HuH-7 (cell line): ENCODE measurements around the gene LRRC8D.

Source experiments
- DNase-seq: peaks from one replicate; pipeline ENCODE4 v3.0.0; 2011; ENCODE audit warnings: low spot score

The LRRC8D gene

DNA sequence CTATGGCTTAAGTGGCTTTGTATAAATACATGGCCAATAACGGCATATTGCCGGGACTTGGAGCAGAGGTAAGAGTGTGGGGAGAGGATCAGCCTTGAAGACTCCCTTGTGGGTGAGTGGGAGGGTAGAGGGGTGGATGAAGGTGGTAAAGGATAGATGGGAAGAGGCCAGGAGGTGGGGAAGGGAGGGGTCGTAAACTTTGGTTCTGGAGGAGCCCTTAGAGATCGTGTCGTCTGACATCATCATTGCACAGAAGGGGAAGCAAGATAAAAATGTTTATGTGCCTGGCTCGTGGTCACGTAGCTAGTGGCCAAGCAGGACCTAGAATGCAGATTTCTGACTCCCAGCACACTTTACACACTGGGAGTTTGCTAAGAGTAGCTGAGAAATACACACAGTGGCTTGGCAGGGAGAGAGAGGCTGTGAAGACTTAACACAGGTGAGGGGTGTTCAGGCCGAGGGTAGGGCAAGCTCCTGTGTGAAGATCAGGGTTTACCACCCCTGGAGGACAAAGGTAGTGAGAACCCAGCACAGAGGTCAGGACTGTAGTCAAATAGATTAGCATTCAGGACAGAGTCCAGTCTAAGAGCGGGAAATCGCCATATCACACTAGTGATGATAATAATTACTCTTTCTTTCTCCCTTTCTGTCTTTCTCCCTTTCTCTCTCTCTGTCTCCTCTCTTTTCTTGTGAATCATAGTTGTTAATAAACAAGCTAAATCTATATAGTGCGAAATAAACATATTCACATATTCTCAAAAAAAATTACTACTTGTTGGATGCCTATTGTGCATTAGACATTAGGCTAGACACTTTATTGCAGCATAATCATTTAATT is 75.5 kb downstream of the LRRC8D start:
- DNase-seq = no peak

DNA sequence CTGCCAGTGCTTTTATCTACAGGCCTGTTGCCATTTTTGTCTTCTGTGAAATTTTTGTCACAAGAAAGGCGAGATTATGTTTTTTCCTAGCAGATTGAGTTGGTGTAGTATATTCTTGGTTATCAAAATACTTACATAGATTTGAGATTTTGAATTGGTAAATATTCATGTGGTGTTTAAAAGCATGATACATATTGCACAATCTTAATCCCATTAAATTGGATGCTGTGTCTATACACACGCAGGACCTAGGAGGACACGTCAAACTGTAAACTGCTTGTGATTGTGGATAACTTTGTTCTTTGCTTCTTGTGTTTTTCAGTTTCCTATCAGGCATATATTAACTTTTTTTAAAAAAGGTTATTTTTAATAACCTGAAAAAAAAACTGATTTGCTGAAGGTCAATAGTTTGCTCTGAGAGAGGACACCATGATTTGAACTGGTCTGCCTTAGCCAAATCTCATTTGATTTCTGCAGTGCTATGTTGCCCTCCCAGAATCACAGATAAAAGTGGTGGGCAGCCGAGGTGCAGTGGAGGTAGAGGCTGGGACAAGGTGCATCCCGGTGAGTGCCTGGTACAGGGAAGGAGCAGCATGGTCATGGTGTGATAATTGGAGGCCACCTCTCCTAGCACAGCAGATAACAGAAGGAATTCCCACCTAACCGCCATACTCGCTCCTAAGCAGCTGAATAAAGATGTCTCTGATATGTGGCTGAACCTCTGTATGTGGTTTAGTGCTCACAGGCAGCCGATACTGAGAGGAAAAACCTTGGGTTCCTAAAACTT is 76.7 kb downstream of the LRRC8D start:
- DNase-seq = no peak

DNA sequence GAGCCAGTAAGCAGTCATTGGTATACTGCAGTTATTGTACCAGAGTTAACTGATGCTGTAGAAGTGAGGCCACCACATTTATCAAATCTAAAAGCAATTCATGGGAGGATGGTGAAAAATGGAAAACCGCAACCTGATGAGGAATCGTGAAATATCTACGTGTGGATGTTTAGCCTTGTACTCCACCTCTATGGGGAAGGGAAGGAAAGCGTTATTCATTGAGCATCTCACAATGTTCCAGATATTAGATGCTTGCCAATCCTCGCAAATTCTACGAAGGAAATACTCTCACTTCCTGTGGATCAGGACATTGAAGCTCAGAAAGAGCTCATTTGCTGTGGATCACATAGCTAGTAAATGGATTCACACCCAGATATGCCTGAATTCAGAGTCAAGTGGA is 77.3 kb downstream of the LRRC8D start:
- no peak for DNase-seq

DNA sequence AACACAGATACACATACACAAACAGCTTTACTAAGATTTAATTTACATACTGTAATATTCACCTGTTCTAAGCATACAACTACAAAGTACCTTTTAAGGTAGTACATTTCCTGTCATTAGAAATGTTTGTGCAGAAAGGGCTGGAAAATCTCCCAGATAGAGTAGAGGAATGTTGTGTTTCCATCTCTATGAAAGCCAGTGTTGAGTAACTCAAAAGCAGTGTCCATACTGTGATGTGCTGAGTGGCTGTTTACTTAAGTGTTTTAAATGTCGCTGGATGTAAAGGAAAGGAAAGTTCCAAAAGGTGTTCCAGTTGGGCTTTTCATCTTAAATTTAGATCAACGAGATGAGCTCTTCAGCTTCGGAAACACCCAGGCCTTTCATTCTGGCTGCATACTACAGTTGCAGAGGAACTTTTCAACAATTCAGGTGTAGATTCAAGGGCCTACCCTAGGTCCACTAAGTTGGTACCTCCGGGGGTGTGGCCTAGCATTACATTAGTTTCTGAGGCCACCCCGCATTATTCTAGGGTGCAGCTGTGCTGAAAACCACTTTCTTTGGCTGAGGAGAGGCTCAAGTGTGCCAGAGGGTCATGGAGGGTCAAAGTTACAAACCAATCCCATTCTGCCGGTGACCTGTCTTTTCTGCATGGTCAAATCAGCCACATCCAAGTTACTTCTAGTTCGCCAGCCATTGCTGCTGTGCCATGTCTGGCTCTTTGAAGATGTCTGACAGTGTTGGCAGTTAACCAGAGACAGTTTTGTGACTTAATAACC is 78.1 kb downstream of the LRRC8D start:
- DNase-seq = no peak

DNA sequence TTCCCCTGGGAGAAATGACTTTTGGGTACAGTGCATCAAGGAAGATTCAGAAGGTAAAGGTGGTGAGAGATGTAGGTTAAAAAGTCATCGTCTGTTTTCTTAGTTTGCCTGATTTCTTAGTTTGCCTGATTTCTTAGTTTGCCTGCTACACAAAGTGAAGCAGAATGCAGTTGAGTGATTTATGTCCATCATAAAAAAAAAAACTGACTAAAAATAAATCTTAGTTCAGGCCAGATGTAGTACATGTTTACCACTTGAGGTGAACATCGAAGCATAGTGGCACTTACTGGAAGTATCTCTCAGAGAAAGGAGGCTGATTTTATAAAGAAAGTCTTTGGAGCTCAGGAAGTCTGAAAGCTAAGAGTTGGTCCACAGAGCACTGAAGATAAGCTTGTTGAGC is 79.5 kb downstream of the LRRC8D start:
- no peak for DNase-seq

DNA sequence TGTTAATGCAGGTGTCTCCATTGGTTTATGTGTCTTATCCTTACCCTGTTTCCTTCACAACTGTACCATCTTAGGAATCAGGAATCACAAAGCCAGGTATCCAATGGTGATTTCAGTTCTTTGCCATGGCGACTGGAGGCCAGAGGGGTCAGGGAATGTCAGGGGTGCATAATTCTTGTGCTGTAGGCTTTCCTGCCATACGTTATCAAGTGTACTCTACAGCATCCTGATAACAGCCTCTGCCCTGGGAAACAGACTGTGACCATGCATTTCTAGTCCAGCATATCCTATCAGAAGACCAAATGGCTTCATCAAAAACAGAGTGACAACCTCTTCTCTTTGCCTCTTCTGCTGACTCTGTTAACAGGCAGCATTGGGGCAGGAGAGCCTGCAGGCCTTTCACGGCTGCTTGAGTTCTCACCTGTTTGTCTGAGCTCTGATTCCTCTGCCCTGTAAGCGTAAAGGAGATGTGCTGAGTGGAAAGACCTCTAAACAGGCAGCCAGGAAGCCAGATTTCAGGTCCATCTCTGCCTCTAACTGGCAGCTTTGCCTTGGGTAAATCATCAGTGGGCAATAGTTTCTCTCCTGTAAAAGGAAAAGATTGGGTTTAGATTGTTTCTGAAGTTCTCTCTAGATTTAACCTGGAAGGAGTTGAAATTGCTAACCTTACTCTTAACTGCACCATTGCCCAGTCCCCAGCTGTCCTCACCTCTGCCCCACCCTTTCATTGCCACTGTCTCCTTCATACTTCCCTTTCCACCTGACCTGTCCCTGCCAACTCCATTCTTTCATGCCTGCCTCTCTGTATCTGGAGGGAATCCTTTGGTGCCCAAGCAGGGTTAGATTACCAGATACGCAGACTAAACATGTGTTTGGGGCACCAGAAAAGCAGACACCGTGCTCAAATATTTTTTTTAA is 80.2 kb downstream of the LRRC8D start:
- no peak for DNase-seq

DNA sequence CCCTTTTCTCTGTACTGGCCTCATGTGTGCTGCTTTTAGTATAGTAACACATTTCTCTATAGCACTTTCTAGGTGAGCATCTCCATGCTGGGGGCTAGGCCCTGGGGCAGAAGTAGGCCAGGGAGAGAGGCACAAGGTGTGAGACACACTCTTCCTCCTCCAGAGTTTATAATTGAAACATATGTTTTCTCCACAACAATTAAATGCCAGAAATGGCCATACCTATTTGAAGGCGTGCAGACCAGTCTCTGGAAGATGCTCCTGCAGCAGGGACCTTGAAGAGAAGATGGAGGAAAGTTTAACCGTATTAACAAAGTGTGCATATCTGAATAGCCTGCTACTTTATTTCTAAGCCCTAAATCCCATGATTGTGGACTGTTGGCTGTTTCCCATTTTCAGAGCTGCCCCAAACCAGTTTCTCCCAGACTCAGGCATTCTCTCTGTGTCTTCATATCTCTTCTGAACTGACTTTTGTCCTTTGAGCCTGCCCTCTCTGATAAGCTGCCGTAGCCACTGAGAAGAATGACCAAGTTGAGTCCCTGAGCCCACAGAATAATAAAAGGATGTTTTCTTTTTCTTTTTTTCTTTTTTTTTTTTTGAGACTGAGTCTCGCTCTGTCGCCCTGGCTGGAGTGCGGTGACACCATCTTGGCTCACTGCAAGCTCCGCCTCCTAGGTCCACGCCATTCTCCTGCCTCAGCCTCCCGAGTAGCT is 81.3 kb downstream of the LRRC8D start:
- DNase-seq = no peak

DNA sequence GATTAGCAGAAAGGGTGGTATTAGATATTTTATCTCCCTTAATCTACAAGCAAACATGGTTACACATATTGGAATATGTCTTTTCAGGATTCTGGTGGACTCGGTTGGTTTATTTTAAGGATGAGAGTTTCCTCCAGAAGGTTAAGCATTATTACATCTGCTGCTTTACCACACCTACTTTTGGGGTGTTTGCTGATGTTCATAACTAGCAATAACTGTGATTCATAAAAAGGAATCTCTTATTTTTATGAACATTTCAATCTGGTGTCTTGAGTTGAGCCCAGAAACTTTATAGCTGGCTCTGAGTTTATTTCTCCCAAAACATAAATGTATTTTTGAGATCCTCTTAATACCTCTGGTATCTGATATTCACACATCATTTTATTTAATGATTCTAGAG is 82.7 kb downstream of the LRRC8D start:
- DNase-seq = no peak

DNA sequence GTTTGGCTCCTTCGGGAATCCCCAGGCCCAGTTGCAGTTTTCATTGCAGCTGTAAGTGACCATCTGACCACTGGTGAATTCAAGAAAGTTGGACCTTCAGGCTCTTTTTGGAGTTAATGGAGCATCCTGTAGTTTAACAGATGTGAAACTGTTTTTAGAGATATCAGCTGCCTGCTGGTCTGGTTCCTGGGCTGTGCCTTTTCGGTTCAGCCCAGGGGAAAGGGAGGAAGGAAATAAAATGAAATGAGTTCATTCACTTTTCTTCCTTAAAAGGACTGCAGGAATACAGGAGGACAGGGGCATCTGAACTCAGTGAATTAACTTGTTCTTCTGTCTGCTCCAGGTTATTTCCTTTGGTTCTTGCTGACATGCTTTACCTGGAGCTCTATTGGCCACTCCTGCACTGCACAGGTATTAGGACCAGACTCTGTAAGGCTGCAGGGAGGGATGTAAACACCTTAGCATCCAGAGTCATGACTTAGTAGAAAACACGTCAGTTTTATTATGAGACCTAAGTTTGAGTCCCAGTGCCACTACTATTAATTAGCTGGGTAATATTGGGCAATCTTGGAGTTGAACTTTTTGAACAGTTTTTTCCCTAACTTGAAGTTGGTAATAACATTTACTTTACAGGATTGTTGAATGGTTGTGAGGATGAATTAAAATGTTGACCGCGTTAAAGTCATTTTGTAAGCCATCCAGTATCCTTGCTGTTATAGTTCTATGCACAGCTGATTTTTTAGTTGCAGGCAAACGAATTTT is 83.6 kb downstream of the LRRC8D start:
- DNase-seq = no peak

DNA sequence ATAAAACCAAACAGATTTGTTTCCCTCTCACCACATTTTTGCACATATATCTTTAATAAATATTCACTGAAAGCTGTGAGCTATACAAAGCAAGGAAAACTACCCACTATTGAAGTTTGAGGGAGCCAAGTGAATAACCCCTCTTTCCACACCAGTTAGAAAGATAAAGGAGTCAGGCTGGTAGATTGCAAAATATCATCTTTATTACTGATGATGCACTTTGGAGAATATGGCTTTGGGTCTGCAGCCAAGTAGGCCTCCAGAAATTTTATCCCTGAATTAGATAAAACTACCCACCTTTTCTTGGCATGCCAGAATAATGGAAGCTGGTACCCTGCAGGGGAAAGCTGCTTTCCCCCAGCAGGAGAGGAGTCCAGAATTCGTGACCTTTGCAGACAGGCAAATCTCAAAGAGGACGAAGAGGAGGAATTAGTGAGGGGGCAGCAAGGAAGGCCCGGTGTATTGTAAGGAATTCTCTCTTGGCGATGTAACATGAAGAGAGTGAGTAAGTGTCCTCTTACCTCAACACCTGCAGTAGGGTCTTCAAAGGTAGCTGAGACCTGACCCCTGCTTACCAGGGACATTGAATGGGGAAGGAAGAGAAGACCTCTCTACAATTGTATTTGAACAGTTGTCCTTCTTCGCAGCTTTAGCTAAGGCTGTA is 84.7 kb downstream of the LRRC8D start:
- DNase-seq = no peak

DNA sequence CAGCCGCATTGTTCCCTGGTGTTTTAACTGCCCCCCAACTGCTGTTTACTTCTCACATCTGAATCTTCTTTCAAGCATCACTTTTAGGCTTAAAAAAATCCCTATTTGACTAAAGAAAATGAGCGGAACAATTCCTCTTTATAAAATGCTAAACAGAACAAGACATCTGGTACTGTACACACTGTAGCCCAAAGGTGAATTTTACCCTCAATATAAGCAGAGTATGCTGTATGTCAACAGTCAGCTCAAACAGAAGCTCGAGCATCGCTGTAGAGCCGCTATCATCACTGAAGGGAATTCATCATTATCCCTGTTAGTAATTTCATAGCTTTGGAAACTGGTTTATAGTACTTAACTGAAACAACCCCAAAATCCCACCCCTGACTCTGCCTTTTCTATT is 85.3 kb downstream of the LRRC8D start:
- no peak for DNase-seq

DNA sequence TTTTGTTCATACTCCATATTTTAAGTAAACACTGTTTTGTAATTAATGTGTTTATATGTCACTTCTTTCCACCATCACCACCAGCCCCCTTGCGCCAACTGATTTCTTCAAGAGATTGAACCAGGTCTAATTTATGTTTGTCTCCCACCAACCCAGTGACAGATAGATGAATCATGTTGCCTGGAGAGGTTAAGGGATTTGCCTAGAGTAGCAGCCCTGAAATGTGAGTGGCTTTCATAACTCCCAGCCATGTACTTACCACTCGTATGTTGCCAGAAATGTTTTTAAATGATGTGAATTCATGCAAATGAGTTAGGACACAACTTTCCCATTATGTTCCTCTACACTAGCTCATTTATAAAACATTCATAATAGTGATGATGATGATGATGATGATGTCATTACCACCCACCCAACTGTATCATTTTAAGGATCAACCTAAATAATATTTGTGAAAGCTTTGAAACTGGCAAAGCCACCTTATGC is 86.9 kb downstream of the LRRC8D start:
- no peak for DNase-seq

DNA sequence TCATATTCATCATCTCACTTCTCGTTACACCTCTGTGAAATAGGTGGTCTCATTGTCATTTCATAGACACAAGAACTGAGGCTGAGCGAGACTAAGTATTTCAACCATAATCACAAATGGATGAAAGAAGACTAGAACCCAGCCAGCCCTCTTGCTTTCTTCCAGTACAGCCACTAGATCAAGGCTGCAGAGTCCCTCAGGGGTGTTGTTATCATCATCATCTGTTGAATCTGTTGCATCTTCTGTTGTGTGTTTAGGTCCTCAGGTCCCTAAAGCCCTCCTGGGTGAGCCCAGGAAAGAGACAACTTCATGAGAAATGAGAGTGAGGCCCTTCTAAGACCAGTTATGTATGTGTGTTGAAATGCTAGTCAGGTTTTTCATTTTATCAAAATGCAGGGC is 87.4 kb downstream of the LRRC8D start:
- no peak for DNase-seq

DNA sequence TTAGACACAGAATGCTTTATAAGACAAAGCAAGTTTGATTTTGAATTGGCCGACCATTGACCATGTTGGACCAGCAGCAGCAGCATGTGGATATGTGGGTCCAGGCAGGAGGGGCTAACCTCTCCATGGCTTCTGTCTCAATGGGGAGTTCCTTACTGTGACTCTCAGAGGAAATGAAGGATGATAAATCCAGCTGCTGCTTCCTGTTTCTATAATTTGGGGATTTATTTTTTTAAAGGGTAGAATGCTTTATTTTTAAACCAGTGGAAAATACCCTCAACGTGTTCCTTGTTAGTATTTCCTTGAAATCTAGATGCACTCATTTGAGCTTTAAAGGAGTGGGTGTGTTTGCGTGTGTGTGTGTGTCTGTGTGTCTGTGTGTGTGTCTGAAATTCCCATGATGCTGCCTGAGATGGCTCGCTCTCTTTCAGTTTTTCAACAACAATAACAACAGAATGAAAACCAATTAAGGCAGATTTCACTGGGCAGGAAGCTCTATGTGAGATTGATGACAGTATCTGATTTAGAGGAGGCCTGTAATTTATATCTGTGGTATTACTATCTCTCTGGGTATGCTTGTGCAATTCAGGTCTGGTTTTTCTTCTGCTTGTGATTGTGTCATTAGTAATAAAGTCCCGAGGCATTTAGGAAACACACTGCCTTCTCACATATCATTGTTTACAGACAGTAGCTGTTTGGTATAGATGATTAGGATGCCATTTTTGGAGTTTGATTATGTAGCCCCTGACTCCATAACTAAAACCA is 88.0 kb downstream of the LRRC8D start:
- no peak for DNase-seq

DNA sequence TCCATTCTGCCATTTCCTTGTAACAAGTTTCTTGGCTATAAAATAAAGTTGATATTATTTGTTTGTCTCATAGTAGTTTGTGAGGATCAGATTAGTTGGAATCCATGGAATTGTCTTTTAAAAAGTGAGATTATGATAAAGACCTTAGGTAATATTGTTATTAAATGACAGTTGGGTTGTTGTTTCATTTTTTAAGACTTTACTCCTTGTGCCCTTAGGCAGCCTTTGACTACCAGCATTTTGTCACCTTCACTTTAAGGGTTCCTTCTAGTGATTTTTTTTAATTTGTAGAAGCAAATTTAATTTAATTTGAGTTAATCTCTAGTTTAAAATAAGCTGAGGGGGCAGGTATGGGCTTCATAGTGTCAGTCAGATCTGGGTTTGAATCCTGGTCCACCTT is 89.4 kb downstream of the LRRC8D start:
- no peak for DNase-seq

DNA sequence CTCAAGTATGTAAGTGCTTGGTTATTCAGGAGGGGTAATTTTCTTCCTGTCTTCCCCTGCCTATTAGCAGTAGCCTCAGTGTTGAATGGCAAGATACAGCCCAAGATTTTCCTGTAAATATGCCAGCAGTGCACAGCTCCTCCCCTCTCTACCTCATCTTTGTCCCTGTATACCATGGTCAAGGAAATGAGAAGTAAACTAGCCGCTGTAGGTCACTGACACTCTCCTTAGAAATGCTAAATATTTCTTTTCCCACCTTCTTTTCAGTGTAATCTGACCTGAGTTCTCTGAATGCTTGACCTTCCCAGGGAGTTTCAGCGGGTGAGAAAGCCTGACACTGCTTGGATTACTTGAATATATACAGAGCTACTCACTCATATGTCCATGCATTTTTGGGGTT is 89.9 kb downstream of the LRRC8D start:
- DNase-seq = no peak

DNA sequence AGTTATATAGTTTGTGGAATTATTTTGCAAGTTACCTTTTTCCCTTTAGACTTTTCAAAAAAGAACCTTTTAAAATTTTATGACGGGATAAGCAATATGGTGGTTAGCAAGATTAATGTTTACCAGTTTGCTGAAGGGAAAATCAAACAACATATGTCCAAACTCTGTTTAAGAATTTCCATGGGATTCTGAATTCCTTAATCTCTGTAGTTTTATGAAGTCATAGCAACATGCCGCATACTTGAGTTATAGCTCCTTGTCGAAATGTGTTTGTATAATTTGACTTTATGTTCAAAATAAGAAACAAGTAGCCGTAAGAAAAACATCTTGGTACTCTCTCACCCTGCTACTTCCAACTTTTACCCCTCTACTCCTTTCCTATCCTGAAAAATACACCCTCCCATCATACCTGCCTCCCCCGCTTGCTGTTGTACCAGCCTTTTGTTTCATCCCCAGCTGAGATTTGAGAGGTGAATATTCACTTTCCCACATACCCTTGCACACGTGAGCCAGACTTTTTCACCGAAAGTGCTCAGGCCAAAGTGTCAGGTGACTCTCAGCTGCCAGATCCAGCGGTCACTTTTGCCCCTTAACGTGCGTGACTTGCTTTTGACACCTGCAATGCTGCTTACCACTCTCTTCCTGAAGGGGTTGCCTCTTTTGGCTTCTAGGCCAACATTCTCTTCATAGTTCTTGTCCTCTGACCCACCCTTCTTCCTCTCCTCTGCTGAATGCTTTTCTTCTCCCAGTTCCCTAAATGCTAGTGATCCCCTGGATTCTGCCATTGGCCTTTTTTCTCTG is 90.6 kb downstream of the LRRC8D start:
- no peak for DNase-seq

DNA sequence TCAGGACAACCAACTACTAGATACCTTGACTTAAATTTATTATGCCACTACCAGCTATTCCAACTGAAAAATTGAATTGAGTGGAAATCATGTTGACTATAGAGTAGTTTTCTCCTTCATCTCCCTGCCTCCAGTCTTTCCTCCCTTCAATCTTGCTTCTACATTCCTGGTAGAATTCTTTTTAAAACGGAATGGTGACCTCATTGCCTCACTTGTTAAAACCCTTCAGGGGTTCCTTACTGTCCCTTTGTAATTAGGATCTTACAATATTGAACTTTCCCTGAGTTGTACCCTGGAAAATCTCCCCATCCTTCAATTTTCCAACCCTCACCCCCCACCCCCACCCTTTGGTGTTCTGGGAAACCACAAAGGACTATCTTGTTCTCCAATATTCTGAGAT is 91.2 kb downstream of the LRRC8D start:
- no peak for DNase-seq
